HL-60 (cell line): ENCODE measurements around the gene PCNX2.

Experiments used
- DNase-seq, 2 experiments: peaks; one replicate each; pipeline ENCODE4 v3.0.0-alpha.2; 2010 to 2020; ENCODE audit warnings: low read depth in 1 of 2, low spot score in 1 of 2
- H3K27ac ChIP-seq: fragments of 250-450 bp; sonication (Bioruptor Pico); replicated peaks from 2 replicates; pipeline ENCODE4 v1.5.1; 2020; ENCODE audit warnings: mild to moderate bottlenecking, moderate library complexity
- H3K27me3 ChIP-seq: fragments of 250-450 bp; sonication (Bioruptor Pico); 2 replicates; pipeline ENCODE4 v1.5.1; 2021; ENCODE audit warnings: mild to moderate bottlenecking, moderate library complexity; ENCODE audit not compliant: insufficient read depth, poor library complexity, severe bottlenecking
- H3K4me3 ChIP-seq: replicated peaks from 2 replicates; pipeline ENCODE4 v1.5.1; 2011; ENCODE audit warnings: mild to moderate bottlenecking, control low read depth, low read length; ENCODE audit not compliant: insufficient read depth
- GABPA ChIP-seq: IDR thresholded peaks from 2 replicates; pipeline ENCODE4 v1.6.1; 2012; ENCODE audit warnings: low read depth
- POLR2AphosphoS5 ChIP-seq: IDR thresholded peaks from 2 replicates; pipeline ENCODE4 v1.6.1; 2012; ENCODE audit warnings: low read depth
- SPI1 ChIP-seq: IDR thresholded peaks from 2 replicates; pipeline ENCODE4 v1.6.1; 2012; ENCODE audit warnings: low read depth, mild to moderate bottlenecking, borderline replicate concordance
- TF ChIP-seq, protein P1 (sequence below): IDR thresholded peaks from one replicate; pipeline ENCODE4 v1.5.1; 2011; ENCODE audit warnings: low read length, control low read depth, inconsistent platforms; ENCODE audit not compliant: insufficient read depth
- TF ChIP-seq, protein P2 (sequence below): IDR thresholded peaks from 2 replicates; pipeline ENCODE4 v1.6.1; 2012; ENCODE audit warnings: low read depth; ENCODE audit not compliant: insufficient replicate concordance

PCNX2 gene

GRCh38 chr1:233294913-233295236, 650 bp downstream of the PCNX2 start:
- TF ChIP-seq POLR2AphosphoS5, result no peak
- TF ChIP-seq, protein P1, sequence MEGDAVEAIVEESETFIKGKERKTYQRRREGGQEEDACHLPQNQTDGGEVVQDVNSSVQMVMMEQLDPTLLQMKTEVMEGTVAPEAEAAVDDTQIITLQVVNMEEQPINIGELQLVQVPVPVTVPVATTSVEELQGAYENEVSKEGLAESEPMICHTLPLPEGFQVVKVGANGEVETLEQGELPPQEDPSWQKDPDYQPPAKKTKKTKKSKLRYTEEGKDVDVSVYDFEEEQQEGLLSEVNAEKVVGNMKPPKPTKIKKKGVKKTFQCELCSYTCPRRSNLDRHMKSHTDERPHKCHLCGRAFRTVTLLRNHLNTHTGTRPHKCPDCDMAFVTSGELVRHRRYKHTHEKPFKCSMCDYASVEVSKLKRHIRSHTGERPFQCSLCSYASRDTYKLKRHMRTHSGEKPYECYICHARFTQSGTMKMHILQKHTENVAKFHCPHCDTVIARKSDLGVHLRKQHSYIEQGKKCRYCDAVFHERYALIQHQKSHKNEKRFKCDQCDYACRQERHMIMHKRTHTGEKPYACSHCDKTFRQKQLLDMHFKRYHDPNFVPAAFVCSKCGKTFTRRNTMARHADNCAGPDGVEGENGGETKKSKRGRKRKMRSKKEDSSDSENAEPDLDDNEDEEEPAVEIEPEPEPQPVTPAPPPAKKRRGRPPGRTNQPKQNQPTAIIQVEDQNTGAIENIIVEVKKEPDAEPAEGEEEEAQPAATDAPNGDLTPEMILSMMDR, result no peak
- DNase-seq, result no peak
- peak overlapping the region; percentile 79 for H3K4me3 ChIP-seq
- no peaks in the 10 kb centered on the region for H3K27me3 ChIP-seq
- no peak overlapping the region for H3K27ac ChIP-seq

GRCh38 chr1:233293556-233294446, 1.7 kb downstream of the PCNX2 start:
- H3K4me3 ChIP-seq, result no peak overlapping the region
- no peak overlapping the region for H3K27ac ChIP-seq
- DNase-seq, result no peak
- H3K27me3 ChIP-seq, result no peaks in the 10 kb centered on the region
- TF ChIP-seq SPI1, result no peak
- TF ChIP-seq, protein P1, result no peak
- TF ChIP-seq POLR2AphosphoS5, result no peak
- TF ChIP-seq, protein P2, sequence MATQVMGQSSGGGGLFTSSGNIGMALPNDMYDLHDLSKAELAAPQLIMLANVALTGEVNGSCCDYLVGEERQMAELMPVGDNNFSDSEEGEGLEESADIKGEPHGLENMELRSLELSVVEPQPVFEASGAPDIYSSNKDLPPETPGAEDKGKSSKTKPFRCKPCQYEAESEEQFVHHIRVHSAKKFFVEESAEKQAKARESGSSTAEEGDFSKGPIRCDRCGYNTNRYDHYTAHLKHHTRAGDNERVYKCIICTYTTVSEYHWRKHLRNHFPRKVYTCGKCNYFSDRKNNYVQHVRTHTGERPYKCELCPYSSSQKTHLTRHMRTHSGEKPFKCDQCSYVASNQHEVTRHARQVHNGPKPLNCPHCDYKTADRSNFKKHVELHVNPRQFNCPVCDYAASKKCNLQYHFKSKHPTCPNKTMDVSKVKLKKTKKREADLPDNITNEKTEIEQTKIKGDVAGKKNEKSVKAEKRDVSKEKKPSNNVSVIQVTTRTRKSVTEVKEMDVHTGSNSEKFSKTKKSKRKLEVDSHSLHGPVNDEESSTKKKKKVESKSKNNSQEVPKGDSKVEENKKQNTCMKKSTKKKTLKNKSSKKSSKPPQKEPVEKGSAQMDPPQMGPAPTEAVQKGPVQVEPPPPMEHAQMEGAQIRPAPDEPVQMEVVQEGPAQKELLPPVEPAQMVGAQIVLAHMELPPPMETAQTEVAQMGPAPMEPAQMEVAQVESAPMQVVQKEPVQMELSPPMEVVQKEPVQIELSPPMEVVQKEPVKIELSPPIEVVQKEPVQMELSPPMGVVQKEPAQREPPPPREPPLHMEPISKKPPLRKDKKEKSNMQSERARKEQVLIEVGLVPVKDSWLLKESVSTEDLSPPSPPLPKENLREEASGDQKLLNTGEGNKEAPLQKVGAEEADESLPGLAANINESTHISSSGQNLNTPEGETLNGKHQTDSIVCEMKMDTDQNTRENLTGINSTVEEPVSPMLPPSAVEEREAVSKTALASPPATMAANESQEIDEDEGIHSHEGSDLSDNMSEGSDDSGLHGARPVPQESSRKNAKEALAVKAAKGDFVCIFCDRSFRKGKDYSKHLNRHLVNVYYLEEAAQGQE, result no peak
- no peak for TF ChIP-seq GABPA

DNA sequence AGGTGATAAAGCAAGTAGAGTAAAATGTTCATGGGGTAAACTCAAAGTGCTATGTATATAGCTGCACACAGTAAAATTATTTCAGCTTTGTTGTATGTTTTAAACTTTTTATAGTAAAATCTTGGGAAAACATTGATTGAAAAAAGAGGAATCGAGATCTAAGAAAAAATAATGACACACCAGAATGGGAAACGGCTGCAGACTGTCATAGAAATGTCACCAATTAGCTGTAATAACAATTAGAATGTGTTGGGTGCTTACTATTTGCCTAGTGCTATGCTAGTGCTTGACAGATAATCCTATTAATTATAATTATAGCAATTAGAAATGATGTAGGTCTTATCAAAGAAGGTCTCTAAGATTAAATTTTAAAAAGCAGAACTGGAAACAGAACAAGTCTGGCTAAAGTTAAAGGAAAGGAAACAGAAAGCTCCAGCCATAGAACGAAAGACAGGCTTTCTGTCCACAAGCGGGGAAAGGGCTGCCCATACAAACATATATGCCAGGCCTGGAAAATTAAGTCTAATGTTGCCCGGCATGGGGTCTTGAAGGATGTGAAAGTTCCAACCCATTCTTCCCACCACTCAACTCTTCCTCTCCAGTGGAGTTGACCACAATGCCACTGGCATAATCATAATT, 5.0 kb downstream of the PCNX2 start:
- Histone ChIP-seq H3K4me3 (no peak overlapping the region), H3K27ac (no peak overlapping the region), H3K27me3 (no peaks in the 10 kb centered on the region)
- no peak for DNase-seq
- TF ChIP-seq POLR2AphosphoS5, result no peak
- peak; percentile 42; the same call in 1 of the 2 replicates for TF ChIP-seq SPI1

- no peak for DNase-seq
- Histone ChIP-seq H3K4me3 (no peak overlapping the region), H3K27me3 (no peaks in the 10 kb centered on the region), H3K27ac (no peak overlapping the region)
- TF ChIP-seq GABPA (no peak), SPI1 (no peak), POLR2AphosphoS5 (no peak)
- TF ChIP-seq, protein P1, result no peak
- TF ChIP-seq, protein P2, result no peak
Measured at GRCh38 chr1:233289676-233290075, 5.8 kb downstream of the PCNX2 start.
